K562 (cell line): ENCODE results near the gene CHD5. TPM values are rescaled to one million over a fixed set of nuclear protein-coding genes. Genes with fewer than 3 reads are reported as not detected.

Source experiments
- CBX3 ChIP-seq, 2 experiments: IDR thresholded peaks; 1 replicate in 1 of 2; 2 replicates in 1 of 2; pipeline ENCODE4 v1.6.1; 2012; ENCODE audit warnings: inconsistent platforms in 2 of 2, low read length in 2 of 2, borderline replicate concordance in 1 of 2, control low read depth in 1 of 2
- DMBX1 ChIP-seq: fragments of 250-450 bp; sonication (Bioruptor Pico); IDR thresholded peaks from 2 replicates; pipeline ENCODE4 v1.8.0; 2022; ENCODE audit warnings: inconsistent platforms, mild to moderate bottlenecking, moderate library complexity, borderline replicate concordance
- GATAD2A ChIP-seq: fragments of 450-650 bp; IDR thresholded peaks from 2 replicates; pipeline ENCODE4 v1.6.1; 2017
- MIER1 ChIP-seq: fragments of 450-650 bp; IDR thresholded peaks from 2 replicates; pipeline ENCODE4 v1.6.1; 2016; ENCODE audit warnings: antibody characterized with exemption, mild to moderate bottlenecking, low read depth
- RNF2 ChIP-seq: sonication (generic); IDR thresholded peaks from 2 replicates; pipeline ENCODE4 v1.6.1; 2016
- SMAD3 ChIP-seq: fragments of 450-650 bp; formaldehyde crosslinking; conservative IDR thresholded peaks from 2 replicates; pipeline ENCODE4 v1.4.0; 2020; ENCODE audit warnings: mild to moderate bottlenecking
- TARDBP ChIP-seq: fragments of 450-650 bp; IDR thresholded peaks from 2 replicates; pipeline ENCODE4 v1.6.1; 2016
- TEAD2 ChIP-seq: fragments of 450-650 bp; IDR thresholded peaks from 2 replicates; pipeline ENCODE4 v1.6.1; 2016; ENCODE audit warnings: missing genetic modification characterization, control low read depth, missing compliant biosample characterization
- ZNF217 ChIP-seq: sonication (generic); formaldehyde crosslinking; IDR thresholded peaks from 2 replicates; pipeline ENCODE4 v1.8.0; 2022; ENCODE audit warnings: mild to moderate bottlenecking, missing genetic modification reagents
- ZNF717 ChIP-seq: fragments of 250-450 bp; sonication (Bioruptor Pico); IDR thresholded peaks from 2 replicates; pipeline ENCODE4 v1.5.0; 2021
- polyA plus RNA-seq, 8 experiments: library from polyadenylated mRNA; depleted of rRNA in 4 of 8; stranded (reverse) in 5 of 8; unstranded in 3 of 8; fragments of >200 nt; fragmentation: Nextera tagmentation in 2 of 8; fragmentation: Illumina TruSeq in 1 of 8; extraction: Ambion mirVana in 2 of 8; extraction: Trizol in 1 of 8; gene quantifications; 2 replicates each; pipeline versions ENCODE4 v1.2.1 to v1.2.3, GENCODE V29; 2011 to 2014; ENCODE audit warnings: inconsistent platforms in 1 of 8, missing spikeins in 1 of 8
- total RNA-seq, 7 experiments: library from RNA; depleted of rRNA in 6 of 7; stranded (reverse); fragments of >200 nt in 6 of 7; fragmentation: Illumina TruSeq in 2 of 7; extraction: Trizol in 2 of 7; gene quantifications; 2 replicates each; pipeline versions ENCODE4 v1.2.1 to v1.2.3, GENCODE V29; 2011 to 2021; ENCODE audit warnings: low replicate concordance in 1 of 7
- TF ChIP-seq, protein P1 (sequence below): fragments of 250-450 bp; sonication (Bioruptor Pico); IDR thresholded peaks from 2 replicates; pipeline ENCODE4 v1.4.0; 2020; ENCODE audit warnings: mild to moderate bottlenecking, moderate library complexity, borderline replicate concordance
- TF ChIP-seq, protein P2 (sequence below): IDR thresholded peaks from 3 replicates; pipeline ENCODE4 v1.6.1; 2011; ENCODE audit warnings: borderline replicate concordance, mild to moderate bottlenecking; ENCODE audit not compliant: insufficient read length, insufficient read depth
- TF ChIP-seq, protein P3 (sequence below): fragments of 250-450 bp; sonication (Bioruptor Pico); IDR thresholded peaks from 2 replicates; pipeline ENCODE4 v1.4.0; 2020; ENCODE audit warnings: borderline replicate concordance
- TF ChIP-seq, protein P4 (sequence below): sonication (generic); formaldehyde crosslinking; IDR thresholded peaks from 2 replicates; pipeline ENCODE4 v1.8.0; 2022; ENCODE audit warnings: mild to moderate bottlenecking, missing genetic modification reagents, borderline replicate concordance
- TF ChIP-seq, protein P5 (sequence below): fragments of 250-450 bp; sonication (Bioruptor Pico); IDR thresholded peaks from 2 replicates; pipeline ENCODE4 v1.8.0; 2022; ENCODE audit warnings: inconsistent platforms, mild to moderate bottlenecking, moderate library complexity, borderline replicate concordance
- TF ChIP-seq, protein P6 (sequence below), 2 experiments: fragments of 250-450 bp in 1 of 2; fragments of 450-650 bp in 1 of 2; sonication (Bioruptor Pico) in 1 of 2; IDR thresholded peaks; 2 replicates each; pipeline versions ENCODE4 v1.6.1 to v1.8.0; 2016 to 2021; ENCODE audit warnings: mild to moderate bottlenecking in 2 of 2, moderate library complexity in 2 of 2, missing compliant biosample characterization in 1 of 2, missing genetic modification characterization in 1 of 2

Gene CHD5
- total and polyA plus RNA-seq, 9 of the 15 experiments (the other 6 are each of a cell fraction or from before 2014, with no cell fraction given): 0.03 to 0.52 (median 0.11) TPM; not detected in 2

DNA sequence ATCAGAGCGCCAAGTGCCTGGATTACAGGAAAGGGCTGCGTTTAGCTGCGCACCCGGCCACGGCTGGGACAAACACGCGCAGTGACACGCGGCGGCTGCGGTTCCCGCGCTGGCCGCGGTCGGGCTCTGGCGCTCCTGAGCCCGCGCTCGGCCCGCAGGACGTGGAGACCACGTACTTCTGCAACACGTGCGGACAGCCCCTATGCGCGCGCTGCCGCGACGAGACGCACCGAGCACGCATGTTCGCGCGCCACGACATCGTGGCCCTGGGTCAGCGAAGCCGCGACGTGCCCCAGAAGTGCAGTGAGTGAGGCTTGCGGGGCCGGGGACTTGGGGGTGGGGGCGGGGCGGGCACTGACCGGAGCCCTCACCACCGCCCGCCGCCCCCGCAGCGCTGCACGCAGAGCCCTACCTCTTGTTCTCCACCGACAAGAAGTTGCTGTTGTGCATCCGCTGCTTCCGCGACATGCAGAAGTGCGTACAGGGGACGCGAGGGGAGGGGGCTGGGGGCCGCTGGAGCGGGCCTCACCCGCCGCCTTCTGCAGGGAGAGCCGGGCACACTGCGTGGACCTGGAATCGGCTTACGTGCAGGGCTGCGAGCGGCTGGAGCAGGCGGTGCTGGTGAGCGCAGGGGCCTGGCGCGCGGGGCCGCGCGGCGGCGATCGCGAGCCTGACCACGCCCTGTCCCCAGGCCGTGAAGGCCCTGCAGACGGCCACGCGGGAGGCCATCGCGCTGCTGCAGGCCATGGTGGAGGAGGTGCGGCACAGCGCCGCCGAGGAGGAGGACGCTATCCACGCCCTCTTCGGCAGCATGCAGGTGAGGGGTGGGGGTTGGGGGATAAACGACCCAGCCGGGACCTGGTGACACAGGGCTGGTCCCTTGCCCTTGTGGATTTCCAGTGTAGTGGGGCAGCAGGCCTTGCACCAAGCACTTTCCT, 28.9 kb upstream of the CHD5 start (continued):
- TF ChIP-seq, protein P1, sequence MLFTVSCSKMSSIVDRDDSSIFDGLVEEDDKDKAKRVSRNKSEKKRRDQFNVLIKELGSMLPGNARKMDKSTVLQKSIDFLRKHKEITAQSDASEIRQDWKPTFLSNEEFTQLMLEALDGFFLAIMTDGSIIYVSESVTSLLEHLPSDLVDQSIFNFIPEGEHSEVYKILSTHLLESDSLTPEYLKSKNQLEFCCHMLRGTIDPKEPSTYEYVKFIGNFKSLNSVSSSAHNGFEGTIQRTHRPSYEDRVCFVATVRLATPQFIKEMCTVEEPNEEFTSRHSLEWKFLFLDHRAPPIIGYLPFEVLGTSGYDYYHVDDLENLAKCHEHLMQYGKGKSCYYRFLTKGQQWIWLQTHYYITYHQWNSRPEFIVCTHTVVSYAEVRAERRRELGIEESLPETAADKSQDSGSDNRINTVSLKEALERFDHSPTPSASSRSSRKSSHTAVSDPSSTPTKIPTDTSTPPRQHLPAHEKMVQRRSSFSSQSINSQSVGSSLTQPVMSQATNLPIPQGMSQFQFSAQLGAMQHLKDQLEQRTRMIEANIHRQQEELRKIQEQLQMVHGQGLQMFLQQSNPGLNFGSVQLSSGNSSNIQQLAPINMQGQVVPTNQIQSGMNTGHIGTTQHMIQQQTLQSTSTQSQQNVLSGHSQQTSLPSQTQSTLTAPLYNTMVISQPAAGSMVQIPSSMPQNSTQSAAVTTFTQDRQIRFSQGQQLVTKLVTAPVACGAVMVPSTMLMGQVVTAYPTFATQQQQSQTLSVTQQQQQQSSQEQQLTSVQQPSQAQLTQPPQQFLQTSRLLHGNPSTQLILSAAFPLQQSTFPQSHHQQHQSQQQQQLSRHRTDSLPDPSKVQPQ (CRISPR knock-in tag): no peak
- TF ChIP-seq TARDBP (0 out of 2 replicates have a peak, but pooled peaks have one; percentile 19), GATAD2A (0 out of 2 replicates have a peak, but pooled peaks have one; percentile 17), ZNF717 (CRISPR knock-in tag) (no peak), RNF2 (peak; percentile 53; the same call in 1 of the 2 replicates), ZNF217 (CRISPR knock-in tag) (peak; percentile 60; the same call in 1 of the 2 replicates), CBX3 (IDR thresholded peaks at IDR 0.05; ENCODE audit: borderline replicate concordance in 1 of 2, low read length in 2 of 2) (0 out of 3 replicates have a peak, but pooled peaks of 1 of the 2 experiments have one; percentile 43), MIER1 (no peak), SMAD3 (CRISPR knock-in tag) (no peak), DMBX1 (CRISPR knock-in tag) (no peak), TEAD2 (tag) (no peak)
- TF ChIP-seq, protein P2, sequence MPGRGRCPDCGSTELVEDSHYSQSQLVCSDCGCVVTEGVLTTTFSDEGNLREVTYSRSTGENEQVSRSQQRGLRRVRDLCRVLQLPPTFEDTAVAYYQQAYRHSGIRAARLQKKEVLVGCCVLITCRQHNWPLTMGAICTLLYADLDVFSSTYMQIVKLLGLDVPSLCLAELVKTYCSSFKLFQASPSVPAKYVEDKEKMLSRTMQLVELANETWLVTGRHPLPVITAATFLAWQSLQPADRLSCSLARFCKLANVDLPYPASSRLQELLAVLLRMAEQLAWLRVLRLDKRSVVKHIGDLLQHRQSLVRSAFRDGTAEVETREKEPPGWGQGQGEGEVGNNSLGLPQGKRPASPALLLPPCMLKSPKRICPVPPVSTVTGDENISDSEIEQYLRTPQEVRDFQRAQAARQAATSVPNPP: no peak
- TF ChIP-seq, protein P3, sequence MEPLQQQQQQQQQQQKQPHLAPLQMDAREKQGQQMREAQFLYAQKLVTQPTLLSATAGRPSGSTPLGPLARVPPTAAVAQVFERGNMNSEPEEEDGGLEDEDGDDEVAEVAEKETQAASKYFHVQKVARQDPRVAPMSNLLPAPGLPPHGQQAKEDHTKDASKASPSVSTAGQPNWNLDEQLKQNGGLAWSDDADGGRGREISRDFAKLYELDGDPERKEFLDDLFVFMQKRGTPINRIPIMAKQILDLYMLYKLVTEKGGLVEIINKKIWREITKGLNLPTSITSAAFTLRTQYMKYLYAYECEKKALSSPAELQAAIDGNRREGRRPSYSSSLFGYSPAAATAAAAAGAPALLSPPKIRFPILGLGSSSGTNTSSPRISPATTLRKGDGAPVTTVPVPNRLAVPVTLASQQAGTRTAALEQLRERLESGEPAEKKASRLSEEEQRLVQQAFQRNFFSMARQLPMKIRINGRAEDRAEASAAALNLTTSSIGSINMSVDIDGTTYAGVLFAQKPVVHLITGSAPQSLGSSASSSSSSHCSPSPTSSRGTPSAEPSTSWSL (CRISPR knock-in tag): no peak
- TF ChIP-seq, protein P4, sequence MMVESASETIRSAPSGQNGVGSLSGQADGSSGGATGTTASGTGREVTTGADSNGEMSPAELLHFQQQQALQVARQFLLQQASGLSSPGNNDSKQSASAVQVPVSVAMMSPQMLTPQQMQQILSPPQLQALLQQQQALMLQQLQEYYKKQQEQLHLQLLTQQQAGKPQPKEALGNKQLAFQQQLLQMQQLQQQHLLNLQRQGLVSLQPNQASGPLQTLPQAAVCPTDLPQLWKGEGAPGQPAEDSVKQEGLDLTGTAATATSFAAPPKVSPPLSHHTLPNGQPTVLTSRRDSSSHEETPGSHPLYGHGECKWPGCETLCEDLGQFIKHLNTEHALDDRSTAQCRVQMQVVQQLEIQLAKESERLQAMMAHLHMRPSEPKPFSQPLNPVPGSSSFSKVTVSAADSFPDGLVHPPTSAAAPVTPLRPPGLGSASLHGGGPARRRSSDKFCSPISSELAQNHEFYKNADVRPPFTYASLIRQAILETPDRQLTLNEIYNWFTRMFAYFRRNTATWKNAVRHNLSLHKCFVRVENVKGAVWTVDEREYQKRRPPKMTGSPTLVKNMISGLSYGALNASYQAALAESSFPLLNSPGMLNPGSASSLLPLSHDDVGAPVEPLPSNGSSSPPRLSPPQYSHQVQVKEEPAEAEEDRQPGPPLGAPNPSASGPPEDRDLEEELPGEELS (CRISPR knock-in tag): peak; percentile 89; the same call in 1 of the 2 replicates
- TF ChIP-seq, protein P5, sequence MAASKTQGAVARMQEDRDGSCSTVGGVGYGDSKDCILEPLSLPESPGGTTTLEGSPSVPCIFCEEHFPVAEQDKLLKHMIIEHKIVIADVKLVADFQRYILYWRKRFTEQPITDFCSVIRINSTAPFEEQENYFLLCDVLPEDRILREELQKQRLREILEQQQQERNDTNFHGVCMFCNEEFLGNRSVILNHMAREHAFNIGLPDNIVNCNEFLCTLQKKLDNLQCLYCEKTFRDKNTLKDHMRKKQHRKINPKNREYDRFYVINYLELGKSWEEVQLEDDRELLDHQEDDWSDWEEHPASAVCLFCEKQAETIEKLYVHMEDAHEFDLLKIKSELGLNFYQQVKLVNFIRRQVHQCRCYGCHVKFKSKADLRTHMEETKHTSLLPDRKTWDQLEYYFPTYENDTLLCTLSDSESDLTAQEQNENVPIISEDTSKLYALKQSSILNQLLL (CRISPR knock-in tag): no peak
- TF ChIP-seq, protein P6, sequence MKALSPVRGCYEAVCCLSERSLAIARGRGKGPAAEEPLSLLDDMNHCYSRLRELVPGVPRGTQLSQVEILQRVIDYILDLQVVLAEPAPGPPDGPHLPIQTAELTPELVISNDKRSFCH (CRISPR knock-in tag; IDR thresholded peaks at IDR 0.05): no peak
- TF ChIP-seq, protein P6 (tag; IDR thresholded peaks at IDR 0.05): 0 out of 2 replicates have a peak, but pooled peaks have one; percentile 55
